ENCODE results near the gene LDLRAD3.

LDLRAD3 gene

DNA sequence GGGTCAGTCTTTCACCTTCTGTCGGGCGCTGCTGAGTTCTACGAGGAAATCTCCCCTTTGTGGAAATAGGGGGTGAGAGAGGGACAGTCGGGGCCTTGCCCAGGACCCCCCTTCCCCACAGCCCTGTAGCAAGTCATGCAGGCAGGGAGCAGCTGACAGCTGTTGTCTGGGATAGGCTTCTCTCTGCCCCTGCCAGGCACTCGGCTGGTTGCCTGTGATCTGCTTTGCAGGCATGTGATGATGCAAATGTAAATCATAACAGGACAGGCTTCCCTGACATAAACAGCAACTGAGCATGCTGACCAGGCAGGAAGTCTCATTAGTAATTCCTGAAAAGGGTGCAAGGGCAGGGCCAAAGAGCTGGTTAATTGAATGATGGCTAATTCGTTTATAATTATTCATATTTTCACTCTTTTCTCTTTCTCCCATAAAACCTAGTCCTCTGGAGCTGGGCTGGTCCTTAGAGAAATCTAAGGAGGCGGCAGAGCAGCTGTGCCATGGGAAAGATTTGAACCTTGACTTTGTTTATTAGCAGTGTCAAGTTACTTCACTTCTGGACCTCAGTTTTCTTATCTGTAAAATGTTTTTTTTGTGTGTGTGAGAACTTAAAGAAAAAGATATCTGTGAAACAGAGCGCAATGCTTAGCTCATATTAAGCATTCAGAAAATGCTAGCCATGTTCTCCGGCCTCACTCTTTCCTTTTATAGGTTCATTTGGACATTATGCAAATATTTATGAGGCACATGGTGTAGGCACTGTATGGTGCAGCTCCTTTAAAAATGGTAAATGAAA is 129.7 kb downstream of the LDLRAD3 start:
- TF ChIP-seq NFIC (IDR thresholded peaks at IDR 0.05) (no peak), EGR1 (IDR thresholded peaks at IDR 0.05) (no peak), TAF1 (IDR thresholded peaks at IDR 0.05; ENCODE audit: low read depth) (no peak), FOXM1 (IDR thresholded peaks at IDR 0.05; ENCODE audit: borderline replicate concordance, low read depth) (no peak), ZBTB7A (IDR thresholded peaks at IDR 0.05; ENCODE audit: low read depth) (no peak), RAD21 (IDR thresholded peaks at IDR 0.05; ENCODE audit: low read depth) (no peak), EP300 (IDR thresholded peaks at IDR 0.05; ENCODE audit: borderline replicate concordance) (no peak), YY1 (IDR thresholded peaks at IDR 0.05; ENCODE audit: low read depth) (no peak), CEBPB (IDR thresholded peaks at IDR 0.05) (no peak), MAX (IDR thresholded peaks at IDR 0.05) (no peak), TEAD4 (IDR thresholded peaks at IDR 0.05) (no peak), TCF12 (IDR thresholded peaks at IDR 0.05; ENCODE audit: low read depth) (no peak), CREB1 (IDR thresholded peaks at IDR 0.05; ENCODE audit: low read depth) (no peak)
- TF ChIP-seq, protein P1, sequence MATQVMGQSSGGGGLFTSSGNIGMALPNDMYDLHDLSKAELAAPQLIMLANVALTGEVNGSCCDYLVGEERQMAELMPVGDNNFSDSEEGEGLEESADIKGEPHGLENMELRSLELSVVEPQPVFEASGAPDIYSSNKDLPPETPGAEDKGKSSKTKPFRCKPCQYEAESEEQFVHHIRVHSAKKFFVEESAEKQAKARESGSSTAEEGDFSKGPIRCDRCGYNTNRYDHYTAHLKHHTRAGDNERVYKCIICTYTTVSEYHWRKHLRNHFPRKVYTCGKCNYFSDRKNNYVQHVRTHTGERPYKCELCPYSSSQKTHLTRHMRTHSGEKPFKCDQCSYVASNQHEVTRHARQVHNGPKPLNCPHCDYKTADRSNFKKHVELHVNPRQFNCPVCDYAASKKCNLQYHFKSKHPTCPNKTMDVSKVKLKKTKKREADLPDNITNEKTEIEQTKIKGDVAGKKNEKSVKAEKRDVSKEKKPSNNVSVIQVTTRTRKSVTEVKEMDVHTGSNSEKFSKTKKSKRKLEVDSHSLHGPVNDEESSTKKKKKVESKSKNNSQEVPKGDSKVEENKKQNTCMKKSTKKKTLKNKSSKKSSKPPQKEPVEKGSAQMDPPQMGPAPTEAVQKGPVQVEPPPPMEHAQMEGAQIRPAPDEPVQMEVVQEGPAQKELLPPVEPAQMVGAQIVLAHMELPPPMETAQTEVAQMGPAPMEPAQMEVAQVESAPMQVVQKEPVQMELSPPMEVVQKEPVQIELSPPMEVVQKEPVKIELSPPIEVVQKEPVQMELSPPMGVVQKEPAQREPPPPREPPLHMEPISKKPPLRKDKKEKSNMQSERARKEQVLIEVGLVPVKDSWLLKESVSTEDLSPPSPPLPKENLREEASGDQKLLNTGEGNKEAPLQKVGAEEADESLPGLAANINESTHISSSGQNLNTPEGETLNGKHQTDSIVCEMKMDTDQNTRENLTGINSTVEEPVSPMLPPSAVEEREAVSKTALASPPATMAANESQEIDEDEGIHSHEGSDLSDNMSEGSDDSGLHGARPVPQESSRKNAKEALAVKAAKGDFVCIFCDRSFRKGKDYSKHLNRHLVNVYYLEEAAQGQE (IDR thresholded peaks at IDR 0.05; ENCODE audit: low read depth), result no peak
- TF ChIP-seq, protein P2, sequence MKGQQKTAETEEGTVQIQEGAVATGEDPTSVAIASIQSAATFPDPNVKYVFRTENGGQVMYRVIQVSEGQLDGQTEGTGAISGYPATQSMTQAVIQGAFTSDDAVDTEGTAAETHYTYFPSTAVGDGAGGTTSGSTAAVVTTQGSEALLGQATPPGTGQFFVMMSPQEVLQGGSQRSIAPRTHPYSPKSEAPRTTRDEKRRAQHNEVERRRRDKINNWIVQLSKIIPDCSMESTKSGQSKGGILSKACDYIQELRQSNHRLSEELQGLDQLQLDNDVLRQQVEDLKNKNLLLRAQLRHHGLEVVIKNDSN (IDR thresholded peaks at IDR 0.05), result no peak

- TF ChIP-seq YY1 (IDR thresholded peaks at IDR 0.05; ENCODE audit: low read depth) (no peak), TEAD4 (IDR thresholded peaks at IDR 0.05) (no peak), TCF12 (IDR thresholded peaks at IDR 0.05; ENCODE audit: low read depth) (no peak), NFIC (IDR thresholded peaks at IDR 0.05) (no peak), RAD21 (IDR thresholded peaks at IDR 0.05; ENCODE audit: low read depth) (no peak), FOXM1 (IDR thresholded peaks at IDR 0.05; ENCODE audit: borderline replicate concordance, low read depth) (no peak)
Observed at GRCh38 chr11:36074941-36075431, 131.1 kb downstream of the LDLRAD3 start.

GRCh38 chr11:36077368-36077767 is 133.5 kb downstream of the LDLRAD3 start:
- no peak for TF ChIP-seq MAX (IDR thresholded peaks at IDR 0.05)
- no peak for TF ChIP-seq TEAD4 (IDR thresholded peaks at IDR 0.05)
- no peak for TF ChIP-seq TAF1 (IDR thresholded peaks at IDR 0.05; ENCODE audit: low read depth)
- TF ChIP-seq RAD21 (IDR thresholded peaks at IDR 0.05; ENCODE audit: low read depth), result no peak
- TF ChIP-seq CEBPB (IDR thresholded peaks at IDR 0.05), result no peak
- TF ChIP-seq ZBTB7A (IDR thresholded peaks at IDR 0.05; ENCODE audit: low read depth), result no peak
- TF ChIP-seq EGR1 (IDR thresholded peaks at IDR 0.05), result no peak
- TF ChIP-seq, protein P2 (IDR thresholded peaks at IDR 0.05), result no peak
- TF ChIP-seq EP300 (IDR thresholded peaks at IDR 0.05; ENCODE audit: borderline replicate concordance), result no peak

GRCh38 chr11:36077886-36078685 is 134.2 kb downstream of the LDLRAD3 start:
- TF ChIP-seq YY1 (IDR thresholded peaks at IDR 0.05; ENCODE audit: low read depth), result no peak

GRCh38 chr11:36078686-36079055 is 134.8 kb downstream of the LDLRAD3 start:
- TF ChIP-seq, protein P1 (IDR thresholded peaks at IDR 0.05; ENCODE audit: low read depth), result no peak
- TF ChIP-seq MAX (IDR thresholded peaks at IDR 0.05), result no peak
- no peak for TF ChIP-seq YY1 (IDR thresholded peaks at IDR 0.05; ENCODE audit: low read depth)
